PC-3 (cell line): ENCODE measurements around the gene PDZD2.

Source experiments
- CTCF ChIP-seq: fragments of 300-600 bp; sonication (generic); conservative IDR thresholded peaks from 2 replicates; pipeline ENCODE4 v1.5.1; 2017; ENCODE audit warnings: antibody characterized with exemption, low read depth, mild to moderate bottlenecking, low read length
- EZH2 ChIP-seq: fragments of 300-600 bp; sonication (generic); IDR thresholded peaks from one replicate; pipeline ENCODE4 v1.6.1; 2017; ENCODE audit warnings: antibody characterized with exemption, mild to moderate bottlenecking, low read length; ENCODE audit not compliant: unreplicated experiment

DNA sequence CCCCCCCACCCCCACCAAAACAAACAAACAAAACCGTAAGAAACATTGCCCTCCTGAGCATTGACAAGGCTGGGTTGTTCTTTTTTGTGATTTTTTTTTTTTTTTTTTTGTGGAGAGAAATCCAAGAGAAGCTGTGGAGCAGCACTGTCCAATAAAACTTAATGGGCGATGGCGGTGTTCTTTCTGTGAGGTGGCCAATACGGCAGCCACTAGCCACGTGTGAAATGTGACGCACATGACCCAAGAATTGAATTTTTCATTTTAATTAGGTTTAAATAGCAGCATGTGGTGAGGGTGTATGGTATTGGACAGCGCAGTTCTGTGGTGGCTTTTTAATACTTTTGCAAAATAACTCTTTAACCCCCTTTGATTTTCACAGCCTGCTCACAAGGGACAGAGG lies 251.1 kb downstream of the PDZD2 start:
- TF ChIP-seq CTCF: no peak
- TF ChIP-seq EZH2: no peak
